OCI-LY3 (cell line): ENCODE results near the gene GNE.

Source experiments
- CTCF ChIP-seq: fragments of 200-600, 300-600 bp; sonication (generic); IDR thresholded peaks from 2 replicates; pipeline ENCODE4 v1.5.1; 2014; ENCODE audit warnings: antibody characterized with exemption, low read length, low read depth
- EZH2phosphoT487 ChIP-seq: fragments of 200-600 bp; shearing (Covaris generic); IDR thresholded peaks from 2 replicates; pipeline ENCODE4 v1.6.1; 2018; ENCODE audit warnings: antibody characterized with exemption, mixed run types, low read depth

DNA sequence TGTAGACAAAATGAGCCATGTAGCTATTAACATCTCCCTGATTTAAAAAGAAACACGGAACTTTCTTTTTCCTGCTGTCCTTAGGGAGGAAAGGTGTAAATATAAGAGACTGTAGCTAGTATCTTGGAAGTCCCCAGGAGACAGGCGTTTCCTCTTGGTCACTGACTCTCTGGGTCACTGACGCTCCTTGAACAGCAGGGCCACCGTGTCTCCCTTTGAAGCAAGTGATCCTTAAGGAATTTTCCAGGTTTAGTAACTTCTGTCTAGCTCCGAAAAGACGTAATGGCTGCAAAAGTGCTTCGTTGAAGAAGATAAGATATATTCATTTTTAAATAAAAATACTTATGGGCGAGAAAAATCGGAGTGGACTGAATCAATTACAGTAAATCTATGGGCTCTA, 68.3 kb downstream of the GNE start:
- TF ChIP-seq CTCF = no peak
- TF ChIP-seq EZH2phosphoT487 = no peak
